Measurements from ENCODE around the gene FOXP1.

GRCh38 chr3:71549951-71550350, 33.6 kb downstream of the FOXP1 start:
- TF ChIP-seq CTCF (IDR thresholded peaks at IDR 0.05; ENCODE audit: low read depth, low read length, poor library complexity, severe bottlenecking) = no peak
- no peak for TF ChIP-seq EZH2phosphoT487 (IDR thresholded peaks at IDR 0.05; ENCODE audit: borderline replicate concordance, low read length)
